Measurements from ENCODE around the gene ARHGAP35. TPM values are rescaled to one million over a fixed set of nuclear protein-coding genes. Genes with fewer than 3 reads are reported as not detected.

Gene ARHGAP35
- total RNA-seq, 1 experiment from 2014 or later, result 23.6 TPM

DNA sequence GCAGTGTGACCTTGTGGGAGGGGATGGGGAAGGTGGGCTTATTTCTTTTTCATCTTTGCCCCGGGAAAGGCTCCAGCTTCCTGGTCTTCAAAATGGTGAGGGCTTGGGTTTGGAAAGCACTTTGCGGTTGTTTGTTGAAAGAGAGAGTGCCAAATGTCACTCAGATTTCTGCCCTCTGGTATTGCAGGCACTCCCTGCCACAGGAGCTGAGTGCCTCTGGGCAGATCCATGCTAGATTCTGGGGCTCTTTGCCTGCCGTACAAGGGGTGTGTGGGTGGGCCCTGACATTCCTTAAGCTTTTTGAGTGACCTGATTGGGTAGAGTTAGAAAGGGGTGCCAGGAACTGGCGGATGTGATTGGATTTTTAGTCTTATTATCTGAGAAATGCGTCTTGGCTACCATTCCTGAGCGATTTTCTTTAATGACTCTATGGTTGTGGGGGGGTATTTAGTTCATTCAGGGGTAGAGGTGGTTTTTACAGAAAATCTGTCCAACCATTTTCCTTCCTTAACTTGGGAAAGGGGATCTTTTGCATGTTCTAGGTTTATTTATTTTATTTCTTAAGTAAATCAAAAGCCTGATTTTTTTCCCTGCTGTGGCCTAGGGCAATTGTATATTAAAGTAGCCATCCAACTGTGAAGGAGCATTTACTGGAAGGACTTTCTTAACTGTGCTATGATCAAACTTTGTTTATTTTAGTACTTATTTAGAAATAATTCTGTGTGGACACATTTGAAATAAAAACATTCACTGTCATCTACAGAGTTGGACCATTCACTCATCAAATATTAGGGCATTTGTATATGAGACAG, 3.2 kb downstream of the ARHGAP35 start:
- H4K20me1 ChIP-seq (ENCODE audit: low read length), result peaks cover 29% of the 10 kb centered on the region
- no peaks in the 10 kb centered on the region for H3K9me3 ChIP-seq (ENCODE audit: low read length)
- DNase-seq, result peak; percentile 73
- H3F3A ChIP-seq (ENCODE audit: low read length, unreplicated experiment), result peaks cover 11% of the 10 kb centered on the region
- H3K4me2 ChIP-seq (ENCODE audit: low read length), result peak overlapping the region; percentile 99
- peaks cover 76% of the 10 kb centered on the region for H3K79me2 ChIP-seq (ENCODE audit: low read length)
- H3K9ac ChIP-seq (ENCODE audit: low read length), result peak overlapping the region; percentile 69
- H2AFZ ChIP-seq (ENCODE audit: low read length), result no peak overlapping the region
- H3K4me1 ChIP-seq (ENCODE audit: insufficient read depth, low read length), result peaks cover 66% of the 10 kb centered on the region
- intact Hi-C loops (cut with micrococcal nuclease), result loop anchor here (10.0 kb wide), 1 partner anchor 61 kb away; no protein-coding TSS in a partner anchor
- H3K4me3 ChIP-seq (ENCODE audit: low read length), result peak overlapping the region; percentile 97
- H3K27ac ChIP-seq (ENCODE audit: low read length), result peak overlapping the region; percentile 72
- ATAC-seq, result peak; percentile 19
- no TSS peak for BruUV-seq (replicated peaks)
- CTCF ChIA-PET, result interaction anchor here (0.6 kb wide), 2 partner anchors 62 to 63 kb away, joined by 3 to 5 read pairs; no protein-coding TSS in a partner anchor
- TF ChIP-seq EZH2 (IDR thresholded peaks at IDR 0.05; ENCODE audit: low read length, unreplicated experiment), result no peak
- TF ChIP-seq, protein P1, sequence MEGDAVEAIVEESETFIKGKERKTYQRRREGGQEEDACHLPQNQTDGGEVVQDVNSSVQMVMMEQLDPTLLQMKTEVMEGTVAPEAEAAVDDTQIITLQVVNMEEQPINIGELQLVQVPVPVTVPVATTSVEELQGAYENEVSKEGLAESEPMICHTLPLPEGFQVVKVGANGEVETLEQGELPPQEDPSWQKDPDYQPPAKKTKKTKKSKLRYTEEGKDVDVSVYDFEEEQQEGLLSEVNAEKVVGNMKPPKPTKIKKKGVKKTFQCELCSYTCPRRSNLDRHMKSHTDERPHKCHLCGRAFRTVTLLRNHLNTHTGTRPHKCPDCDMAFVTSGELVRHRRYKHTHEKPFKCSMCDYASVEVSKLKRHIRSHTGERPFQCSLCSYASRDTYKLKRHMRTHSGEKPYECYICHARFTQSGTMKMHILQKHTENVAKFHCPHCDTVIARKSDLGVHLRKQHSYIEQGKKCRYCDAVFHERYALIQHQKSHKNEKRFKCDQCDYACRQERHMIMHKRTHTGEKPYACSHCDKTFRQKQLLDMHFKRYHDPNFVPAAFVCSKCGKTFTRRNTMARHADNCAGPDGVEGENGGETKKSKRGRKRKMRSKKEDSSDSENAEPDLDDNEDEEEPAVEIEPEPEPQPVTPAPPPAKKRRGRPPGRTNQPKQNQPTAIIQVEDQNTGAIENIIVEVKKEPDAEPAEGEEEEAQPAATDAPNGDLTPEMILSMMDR (conservative IDR thresholded peaks at IDR 0.05; ENCODE audit: low read depth, low read length), result no peak
- no peak for TF ChIP-seq EZH2phosphoT487 (IDR thresholded peaks at IDR 0.05; ENCODE audit: borderline replicate concordance, low read length)
- no peaks in the 10 kb centered on the region for H3K9me2 ChIP-seq (replicated peaks; ENCODE audit: low read length)
- no peaks in the 10 kb centered on the region for H3K36me3 ChIP-seq (ENCODE audit: low read depth, low read length)
- no peaks in the 10 kb centered on the region for H3K27me3 ChIP-seq (ENCODE audit: low read length)
- POLR2A ChIA-PET (ENCODE audit: unreplicated experiment), result no interaction called here

DNA sequence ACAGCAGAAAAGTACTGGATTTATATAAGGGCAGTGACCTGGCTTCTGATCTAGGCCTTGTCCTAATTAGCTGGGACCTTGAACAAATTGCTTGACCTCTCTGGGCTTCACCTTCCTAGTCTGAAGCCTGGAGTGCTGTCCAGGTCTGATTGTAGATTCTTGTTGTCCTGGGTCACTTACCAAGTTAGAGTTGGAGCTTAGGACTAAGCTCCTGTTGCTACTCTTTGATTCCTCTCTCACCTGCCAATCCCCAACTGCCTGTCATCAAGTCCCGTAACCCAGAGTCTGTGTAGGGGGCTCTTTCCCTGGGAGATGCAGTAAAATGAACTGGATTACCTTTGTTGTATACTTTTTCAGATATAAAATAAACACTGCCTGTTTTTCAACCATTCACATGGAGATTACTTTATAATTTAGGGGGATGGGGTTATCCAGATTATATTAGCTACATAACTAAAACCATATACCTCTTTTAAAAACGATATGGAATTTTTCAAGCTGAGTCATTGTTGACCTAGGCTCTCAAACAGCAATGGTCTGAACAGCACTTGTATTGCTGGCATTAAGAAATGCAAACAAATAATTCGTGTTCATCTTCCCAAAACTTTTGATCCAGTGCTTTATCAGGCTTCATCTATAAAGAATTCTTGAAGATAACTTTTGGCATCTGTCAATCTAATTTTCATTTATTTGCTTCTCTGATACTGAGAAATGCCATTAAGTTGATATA, 5.8 kb downstream of the ARHGAP35 start:
- H4K20me1 ChIP-seq (ENCODE audit: low read length), result peaks cover 29% of the 10 kb centered on the region

More for the DNA sequence above, 5.8 kb downstream of the ARHGAP35 start:
- ChIA-PET CTCF (interaction anchor here (0.6 kb wide), 2 partner anchors 10 to 25 kb away, joined by 3 read pairs; no protein-coding TSS in a partner anchor), POLR2A (ENCODE audit: unreplicated experiment) (interaction anchor here (1.0 kb wide), 1 partner anchor 58 kb away, joined by 9 read pairs; no protein-coding TSS in a partner anchor)
- intact Hi-C loops (cut with micrococcal nuclease), result loop anchor here (2.0 to 10.0 kb wide), 3 partner anchors 24 to 58 kb away; no protein-coding TSS in a partner anchor
- H3K4me3 ChIP-seq (ENCODE audit: low read length), result peak overlapping the region; percentile 43
- H3F3A ChIP-seq (ENCODE audit: low read length, unreplicated experiment), result peaks cover 6% of the 10 kb centered on the region
- no peaks in the 10 kb centered on the region for H3K9me3 ChIP-seq (ENCODE audit: low read length)
- DNase-seq, result peak; percentile 84
- no peak overlapping the region for H2AFZ ChIP-seq (ENCODE audit: low read length)
- peaks cover 98% of the 10 kb centered on the region for H3K79me2 ChIP-seq (ENCODE audit: low read length)
- peak overlapping the region; percentile 75 for H3K27ac ChIP-seq (ENCODE audit: low read length)
- TF ChIP-seq EZH2 (IDR thresholded peaks at IDR 0.05; ENCODE audit: low read length, unreplicated experiment) (no peak), EZH2phosphoT487 (IDR thresholded peaks at IDR 0.05; ENCODE audit: borderline replicate concordance, low read length) (no peak)
- TF ChIP-seq, protein P1 (conservative IDR thresholded peaks at IDR 0.05; ENCODE audit: low read depth, low read length), result no peak
- ATAC-seq, result peak; percentile 66
- peaks cover 61% of the 10 kb centered on the region for H3K4me1 ChIP-seq (ENCODE audit: insufficient read depth, low read length)
- no peaks in the 10 kb centered on the region for H3K27me3 ChIP-seq (ENCODE audit: low read length)
- no peaks in the 10 kb centered on the region for H3K36me3 ChIP-seq (ENCODE audit: low read depth, low read length)
- H3K9me2 ChIP-seq (replicated peaks; ENCODE audit: low read length), result no peaks in the 10 kb centered on the region
- H3K9ac ChIP-seq (ENCODE audit: low read length), result no peak overlapping the region; the same call in 1 of the 2 replicates
- BruUV-seq (replicated peaks), result no TSS peak
- peak overlapping the region; percentile 72 for H3K4me2 ChIP-seq (ENCODE audit: low read length)
